HepG2 (cell line): ENCODE measurements around the gene C1RL. TPM values are rescaled to one million over a fixed set of nuclear protein-coding genes. Genes with fewer than 3 reads are reported as not detected.

Experiments
- BCL6 ChIP-seq: IDR thresholded peaks from 2 replicates; pipeline ENCODE4 v1.6.1; 2016; ENCODE audit warnings: missing genetic modification reagents, missing compliant biosample characterization
- CREB1 ChIP-seq, 2 experiments: fragments of 450-650 bp in 1 of 2; IDR thresholded peaks; 2 replicates each; pipeline ENCODE4 v1.6.1; 2016 to 2017; ENCODE audit warnings: control low read depth in 1 of 2, mild to moderate bottlenecking in 1 of 2, missing compliant biosample characterization in 1 of 2, missing genetic modification characterization in 1 of 2
- CREM ChIP-seq, 2 experiments: sonication (generic) in 1 of 2; formaldehyde crosslinking in 1 of 2; IDR thresholded peaks; 2 replicates each; pipeline versions ENCODE4 v1.4.0 to v1.6.1; 2016 to 2020; ENCODE audit warnings: antibody characterized with exemption in 1 of 2, mild to moderate bottlenecking in 1 of 2, missing genetic modification reagents in 1 of 2
- DPF2 ChIP-seq: sonication (generic); formaldehyde crosslinking; IDR thresholded peaks from 2 replicates; pipeline ENCODE4 v1.4.0; 2020; ENCODE audit warnings: mild to moderate bottlenecking, low read depth, missing genetic modification reagents, borderline replicate concordance
- DRAP1 ChIP-seq: IDR thresholded peaks from 2 replicates; pipeline ENCODE4 v1.6.1; 2016; ENCODE audit warnings: missing genetic modification reagents, missing compliant biosample characterization
- FOXK1 ChIP-seq: sonication (generic); formaldehyde crosslinking; IDR thresholded peaks from 2 replicates; pipeline ENCODE4 v1.4.0; 2020; ENCODE audit warnings: low read depth, missing genetic modification reagents, borderline replicate concordance
- FOXO1 ChIP-seq: sonication (generic); formaldehyde crosslinking; IDR thresholded peaks from 2 replicates; pipeline ENCODE4 v1.4.0; 2020; ENCODE audit warnings: missing genetic modification reagents
- MAX ChIP-seq: IDR thresholded peaks from 2 replicates; pipeline ENCODE4 v1.6.1; 2012; ENCODE audit warnings: inconsistent platforms
- MED1 ChIP-seq: sonication (generic); formaldehyde crosslinking; IDR thresholded peaks from 2 replicates; pipeline ENCODE4 v1.4.0; 2020; ENCODE audit warnings: missing genetic modification reagents
- MZF1 ChIP-seq: sonication (generic); formaldehyde crosslinking; IDR thresholded peaks from 2 replicates; pipeline ENCODE4 v1.8.1; 2023; ENCODE audit warnings: mild to moderate bottlenecking, missing genetic modification reagents, borderline replicate concordance
- NBN ChIP-seq: fragments of 450-650 bp; conservative IDR thresholded peaks from 2 replicates; pipeline ENCODE4 v1.6.1; 2017
- NFKB2 ChIP-seq: sonication (generic); formaldehyde crosslinking; IDR thresholded peaks from 2 replicates; pipeline ENCODE4 v1.4.0; 2020; ENCODE audit warnings: missing genetic modification reagents, borderline replicate concordance
- NR0B2 ChIP-seq: sonication (generic); formaldehyde crosslinking; IDR thresholded peaks from 2 replicates; pipeline ENCODE4 v1.4.0; 2020; ENCODE audit warnings: mild to moderate bottlenecking, missing genetic modification reagents
- PATZ1 ChIP-seq: sonication (generic); formaldehyde crosslinking; IDR thresholded peaks from 2 replicates; pipeline ENCODE4 v1.4.0; 2020; ENCODE audit warnings: missing genetic modification reagents
- SAP130 ChIP-seq: IDR thresholded peaks from 2 replicates; pipeline ENCODE4 v1.6.1; 2016; ENCODE audit warnings: low read depth
- TAF1 ChIP-seq: sonication (generic); formaldehyde crosslinking; IDR thresholded peaks from 2 replicates; pipeline ENCODE4 v1.4.0; 2020; ENCODE audit warnings: missing genetic modification reagents
- ZBTB21 ChIP-seq: sonication (generic); formaldehyde crosslinking; IDR thresholded peaks from 2 replicates; pipeline ENCODE4 v1.4.0; 2020; ENCODE audit warnings: missing genetic modification reagents
- ZFP36L1 ChIP-seq: sonication (generic); formaldehyde crosslinking; IDR thresholded peaks from 2 replicates; pipeline ENCODE4 v1.8.0; 2022; ENCODE audit warnings: mild to moderate bottlenecking, missing genetic modification reagents, moderate library complexity
- ZGPAT ChIP-seq: IDR thresholded peaks from 2 replicates; pipeline ENCODE4 v1.6.1; 2016; ENCODE audit warnings: mild to moderate bottlenecking
- ZNF280B ChIP-seq: sonication (generic); formaldehyde crosslinking; IDR thresholded peaks from 2 replicates; pipeline ENCODE4 v1.5.0; 2020; ENCODE audit warnings: missing genetic modification reagents, mild to moderate bottlenecking, borderline replicate concordance
- ZNF530 ChIP-seq: sonication (generic); formaldehyde crosslinking; IDR thresholded peaks from 2 replicates; pipeline ENCODE4 v1.5.0; 2020; ENCODE audit warnings: low read depth, mild to moderate bottlenecking, missing genetic modification reagents
- ZNF563 ChIP-seq: sonication (generic); formaldehyde crosslinking; IDR thresholded peaks from 2 replicates; pipeline ENCODE4 v1.8.0; 2022; ENCODE audit warnings: mild to moderate bottlenecking, moderate library complexity, missing genetic modification reagents
- ZNF746 ChIP-seq: sonication (generic); formaldehyde crosslinking; IDR thresholded peaks from 2 replicates; pipeline ENCODE4 v1.8.0; 2022; ENCODE audit warnings: mild to moderate bottlenecking, missing genetic modification reagents
- polyA plus RNA-seq, 8 experiments: library from polyadenylated mRNA; depleted of rRNA in 3 of 8; stranded (reverse) in 7 of 8; unstranded in 1 of 8; fragments of >200 nt; fragmentation: Illumina TruSeq in 4 of 8; extraction: Trizol in 4 of 8; gene quantifications; 2 replicates each; pipeline versions ENCODE4 v1.2.1 to v1.2.3, GENCODE V29; 2011 to 2016; ENCODE audit warnings: low read depth in 4 of 8, missing spikeins in 1 of 8, mixed read lengths in 1 of 8; ENCODE audit not compliant: insufficient read depth in 1 of 8
- total RNA-seq, 5 experiments: library from RNA; depleted of rRNA; stranded (reverse); fragments of >200 nt; fragmentation: Illumina TruSeq; extraction: Trizol; gene quantifications; 2 replicates each; pipeline ENCODE4 v1.2.3, GENCODE V29; 2016; ENCODE audit warnings: low read depth in 1 of 5

The C1RL gene
- total and polyA plus RNA-seq, 2 of the 13 experiments (the other 11 are each of a cell fraction or from before 2014, with no cell fraction given): 28.9 to 53.1 TPM

- TF ChIP-seq FOXK1 (CRISPR knock-in tag): peak; percentile 14; the same call in 1 of the 2 replicates
- TF ChIP-seq PATZ1 (CRISPR knock-in tag): peak; percentile 73
- no peak; the same call in 1 of the 2 replicates for TF ChIP-seq ZGPAT
- TF ChIP-seq DPF2 (CRISPR knock-in tag): peak; percentile 28; the same call in 1 of the 2 replicates
- 0 out of 2 replicates have a peak, but pooled peaks have one; percentile 30 for TF ChIP-seq CREM (IDR thresholded peaks at IDR 0.05)
- no peak for TF ChIP-seq CREM (CRISPR knock-in tag; IDR thresholded peaks at IDR 0.05)
- TF ChIP-seq NFKB2 (CRISPR knock-in tag): peak; percentile 62; the same call in 1 of the 2 replicates
- TF ChIP-seq SAP130 (CRISPR knock-in tag): peak; percentile 58
- TF ChIP-seq ZNF746 (CRISPR knock-in tag): peak; percentile 96
- peak; percentile 14; the same call in 1 of the 2 replicates for TF ChIP-seq MAX
- TF ChIP-seq ZBTB21 (CRISPR knock-in tag): no peak
- peak; percentile 34; the same call in 1 of the 2 replicates for TF ChIP-seq ZNF280B (CRISPR knock-in tag)
- TF ChIP-seq DRAP1 (CRISPR knock-in tag): peak; percentile 43; the same call in 1 of the 2 replicates
- TF ChIP-seq TAF1 (CRISPR knock-in tag): peak; percentile 41
- TF ChIP-seq MED1 (CRISPR knock-in tag): peak; percentile 26; the same call in 1 of the 2 replicates
- no peak for TF ChIP-seq CREB1 (IDR thresholded peaks at IDR 0.05)
- TF ChIP-seq CREB1 (CRISPR knock-in tag; IDR thresholded peaks at IDR 0.05): 0 out of 2 replicates have a peak, but pooled peaks have one; percentile 1
- TF ChIP-seq ZFP36L1: 0 out of 2 replicates have a peak, but pooled peaks have one; percentile 23
- TF ChIP-seq MZF1 (CRISPR knock-in tag): 0 out of 2 replicates have a peak, but pooled peaks have one; percentile 71
- no peak for TF ChIP-seq ZNF563 (CRISPR knock-in tag)
- TF ChIP-seq NR0B2: no peak
- no peak for TF ChIP-seq NBN
- peak; percentile 19; the same call in 1 of the 2 replicates for TF ChIP-seq FOXO1 (CRISPR knock-in tag)
- TF ChIP-seq ZNF530 (CRISPR knock-in tag): no peak
- peak; percentile 31; the same call in 1 of the 2 replicates for TF ChIP-seq BCL6 (CRISPR knock-in tag)
Measured at GRCh38 chr12:7127916-7128626, 19.1 kb upstream of the C1RL start (continued).
